ENCODE results near the gene DIAPH1.

DIAPH1 gene

DNA sequence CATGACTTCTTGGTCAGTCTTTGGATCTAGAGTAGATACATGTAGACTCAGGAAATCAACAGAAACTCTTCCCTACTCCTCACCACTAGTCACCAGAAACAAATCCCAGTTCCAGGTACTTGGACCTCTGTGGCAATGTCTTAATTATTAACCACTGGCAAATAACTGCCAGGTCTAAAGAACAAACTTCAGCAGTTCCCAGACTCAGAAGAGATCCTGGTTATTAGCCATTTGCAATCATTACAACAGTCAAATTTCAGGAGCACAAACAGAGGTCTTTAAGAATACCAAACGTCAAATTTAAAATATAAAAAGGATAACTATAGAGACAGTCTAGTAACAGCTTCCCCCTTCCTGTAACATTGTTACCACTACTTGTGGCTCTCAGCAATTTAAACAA lies 10.2 kb downstream of the DIAPH1 start:
- no peak overlapping the region for H3K4me3 ChIP-seq (ENCODE audit: low read length)
- no peaks in the 10 kb centered on the region for H3K27me3 ChIP-seq (ENCODE audit: control insufficient read depth, low read length)
- peaks cover 17% of the 10 kb centered on the region for H3F3A ChIP-seq (ENCODE audit: control insufficient read depth, insufficient read depth)
- peaks cover 88% of the 10 kb centered on the region for H3K79me2 ChIP-seq (ENCODE audit: control insufficient read depth, low read length)
- TF ChIP-seq EZH2phosphoT487 (IDR thresholded peaks at IDR 0.05; ENCODE audit: borderline replicate concordance, low read length): no peak
- TF ChIP-seq, protein P1, sequence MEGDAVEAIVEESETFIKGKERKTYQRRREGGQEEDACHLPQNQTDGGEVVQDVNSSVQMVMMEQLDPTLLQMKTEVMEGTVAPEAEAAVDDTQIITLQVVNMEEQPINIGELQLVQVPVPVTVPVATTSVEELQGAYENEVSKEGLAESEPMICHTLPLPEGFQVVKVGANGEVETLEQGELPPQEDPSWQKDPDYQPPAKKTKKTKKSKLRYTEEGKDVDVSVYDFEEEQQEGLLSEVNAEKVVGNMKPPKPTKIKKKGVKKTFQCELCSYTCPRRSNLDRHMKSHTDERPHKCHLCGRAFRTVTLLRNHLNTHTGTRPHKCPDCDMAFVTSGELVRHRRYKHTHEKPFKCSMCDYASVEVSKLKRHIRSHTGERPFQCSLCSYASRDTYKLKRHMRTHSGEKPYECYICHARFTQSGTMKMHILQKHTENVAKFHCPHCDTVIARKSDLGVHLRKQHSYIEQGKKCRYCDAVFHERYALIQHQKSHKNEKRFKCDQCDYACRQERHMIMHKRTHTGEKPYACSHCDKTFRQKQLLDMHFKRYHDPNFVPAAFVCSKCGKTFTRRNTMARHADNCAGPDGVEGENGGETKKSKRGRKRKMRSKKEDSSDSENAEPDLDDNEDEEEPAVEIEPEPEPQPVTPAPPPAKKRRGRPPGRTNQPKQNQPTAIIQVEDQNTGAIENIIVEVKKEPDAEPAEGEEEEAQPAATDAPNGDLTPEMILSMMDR (IDR thresholded peaks at IDR 0.05; ENCODE audit: low read depth, low read length, poor library complexity, severe bottlenecking): no peak
- no peaks in the 10 kb centered on the region for H3K9me3 ChIP-seq (ENCODE audit: control insufficient read depth, insufficient read depth, low read length)
- no peaks in the 10 kb centered on the region for H3K9me2 ChIP-seq (replicated peaks; ENCODE audit: control insufficient read depth, low read length)
- H3K4me1 ChIP-seq (ENCODE audit: control insufficient read depth, low read length): peaks cover 69% of the 10 kb centered on the region
- H3K27ac ChIP-seq (ENCODE audit: low read depth, low read length): no peak overlapping the region
- H3K4me2 ChIP-seq (ENCODE audit: low read length): no peak overlapping the region
- peaks cover 9% of the 10 kb centered on the region for H3K36me3 ChIP-seq (ENCODE audit: control insufficient read depth, low read length)
- peaks cover 20% of the 10 kb centered on the region; the same call in 1 of the 2 replicates for H4K20me1 ChIP-seq (ENCODE audit: control insufficient read depth, insufficient read depth, low read depth, low read length)

DNA sequence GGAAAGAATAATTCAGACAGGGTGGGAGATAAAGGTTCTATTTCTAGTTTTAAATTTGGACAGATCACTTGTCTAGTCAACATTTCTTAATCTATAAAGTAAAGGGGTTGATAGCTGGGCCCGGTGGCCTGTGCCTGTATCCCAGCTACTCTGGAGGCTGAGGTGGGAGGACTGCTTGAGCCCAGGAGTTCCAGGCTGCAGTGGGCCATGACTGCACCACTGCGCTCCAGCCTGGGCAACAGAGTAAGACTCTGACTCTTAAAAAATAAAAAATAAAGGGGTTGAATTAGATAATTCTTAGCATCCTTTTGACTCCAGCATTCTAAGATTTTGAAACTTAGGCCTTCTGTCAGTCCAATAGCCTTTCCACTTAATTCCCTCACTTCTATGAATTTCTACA lies 10.8 kb downstream of the DIAPH1 start:
- TF ChIP-seq EZH2phosphoT487 (IDR thresholded peaks at IDR 0.05; ENCODE audit: borderline replicate concordance, low read length): no peak
- TF ChIP-seq, protein P1 (IDR thresholded peaks at IDR 0.05; ENCODE audit: low read depth, low read length, poor library complexity, severe bottlenecking): no peak
- peaks cover 17% of the 10 kb centered on the region for H3F3A ChIP-seq (ENCODE audit: control insufficient read depth, insufficient read depth)
- no peak overlapping the region for H3K4me2 ChIP-seq (ENCODE audit: low read length)
- H4K20me1 ChIP-seq (ENCODE audit: control insufficient read depth, insufficient read depth, low read depth, low read length): peaks cover 20% of the 10 kb centered on the region; the same call in 1 of the 2 replicates
- no peaks in the 10 kb centered on the region for H3K9me2 ChIP-seq (replicated peaks; ENCODE audit: control insufficient read depth, low read length)
- H3K27me3 ChIP-seq (ENCODE audit: control insufficient read depth, low read length): no peaks in the 10 kb centered on the region
- peaks cover 65% of the 10 kb centered on the region for H3K4me1 ChIP-seq (ENCODE audit: control insufficient read depth, low read length)
- H3K4me3 ChIP-seq (ENCODE audit: low read length): no peak overlapping the region
- H3K27ac ChIP-seq (ENCODE audit: low read depth, low read length): no peak overlapping the region
- H3K9me3 ChIP-seq (ENCODE audit: control insufficient read depth, insufficient read depth, low read length): no peaks in the 10 kb centered on the region
- peaks cover 9% of the 10 kb centered on the region for H3K36me3 ChIP-seq (ENCODE audit: control insufficient read depth, low read length)
- H3K79me2 ChIP-seq (ENCODE audit: control insufficient read depth, low read length): peaks cover 88% of the 10 kb centered on the region

DNA sequence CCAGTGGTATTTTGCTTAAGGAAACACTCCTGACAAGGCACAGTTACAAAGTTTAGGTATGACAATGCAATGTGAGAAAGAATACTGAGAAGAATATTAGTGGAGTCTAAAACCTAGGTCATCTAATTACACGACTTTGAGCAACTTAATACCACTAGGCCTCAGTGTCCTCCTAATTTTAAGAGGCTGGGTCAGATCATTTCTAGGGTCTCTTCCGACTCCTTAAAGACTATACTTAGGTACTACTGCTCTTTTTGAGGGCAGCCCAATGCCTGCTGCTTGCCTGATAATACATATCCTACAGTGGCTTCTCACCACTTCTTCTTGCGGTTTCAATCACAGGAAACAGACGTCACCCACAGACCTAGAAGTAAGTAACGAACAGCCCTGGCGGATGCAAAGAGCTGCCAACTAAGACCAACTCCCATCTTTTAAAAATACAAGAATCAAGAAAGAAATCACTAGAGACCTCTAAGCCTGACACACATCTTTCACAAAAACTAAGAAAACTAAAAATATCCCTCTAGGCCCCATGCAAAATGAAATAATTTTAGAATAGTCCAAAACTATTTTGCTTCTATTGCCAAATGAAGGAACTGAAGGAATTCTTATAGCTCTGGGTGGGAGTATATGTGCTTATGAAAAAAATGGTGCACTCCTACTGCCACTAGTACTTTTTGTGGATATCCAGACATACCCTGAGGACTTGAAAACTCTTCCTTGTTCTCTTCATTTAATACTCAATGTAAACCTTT lies 13.1 kb downstream of the DIAPH1 start:
- peaks cover 3% of the 10 kb centered on the region for H3K36me3 ChIP-seq (ENCODE audit: control insufficient read depth, low read length)
- TF ChIP-seq EZH2phosphoT487 (IDR thresholded peaks at IDR 0.05; ENCODE audit: borderline replicate concordance, low read length): no peak
- TF ChIP-seq, protein P1 (IDR thresholded peaks at IDR 0.05; ENCODE audit: low read depth, low read length, poor library complexity, severe bottlenecking): no peak
- H3K27me3 ChIP-seq (ENCODE audit: control insufficient read depth, low read length): no peaks in the 10 kb centered on the region
- peaks cover 20% of the 10 kb centered on the region; the same call in 1 of the 2 replicates for H4K20me1 ChIP-seq (ENCODE audit: control insufficient read depth, insufficient read depth, low read depth, low read length)
- no peaks in the 10 kb centered on the region for H3K9me2 ChIP-seq (replicated peaks; ENCODE audit: control insufficient read depth, low read length)
- H3K4me3 ChIP-seq (ENCODE audit: low read length): peak overlapping the region; percentile 43
- peaks cover 74% of the 10 kb centered on the region for H3K4me1 ChIP-seq (ENCODE audit: control insufficient read depth, low read length)
- H3K9me3 ChIP-seq (ENCODE audit: control insufficient read depth, insufficient read depth, low read length): no peaks in the 10 kb centered on the region
- H3K4me2 ChIP-seq (ENCODE audit: low read length): peak overlapping the region; percentile 57
- H3K79me2 ChIP-seq (ENCODE audit: control insufficient read depth, low read length): peaks cover 84% of the 10 kb centered on the region
- H3K27ac ChIP-seq (ENCODE audit: low read depth, low read length): peak overlapping the region; percentile 81
- peaks cover 17% of the 10 kb centered on the region for H3F3A ChIP-seq (ENCODE audit: control insufficient read depth, insufficient read depth)

All from DOHH2 (cell line).